HG03460 (cell line): ENCODE data around the gene MRPL41.
"Not testable (repeated sequence)": the region's sequence is repeated elsewhere in the genome, so short reads cannot be mapped to it uniquely, and the experiment has no call there.

Experiments
- ATAC-seq: cut with Tn5 transposase; IDR thresholded peaks from one replicate; pipeline ENCODE4 v1.9.1; 2021; ENCODE audit not compliant: unreplicated experiment

MRPL41 gene

DNA sequence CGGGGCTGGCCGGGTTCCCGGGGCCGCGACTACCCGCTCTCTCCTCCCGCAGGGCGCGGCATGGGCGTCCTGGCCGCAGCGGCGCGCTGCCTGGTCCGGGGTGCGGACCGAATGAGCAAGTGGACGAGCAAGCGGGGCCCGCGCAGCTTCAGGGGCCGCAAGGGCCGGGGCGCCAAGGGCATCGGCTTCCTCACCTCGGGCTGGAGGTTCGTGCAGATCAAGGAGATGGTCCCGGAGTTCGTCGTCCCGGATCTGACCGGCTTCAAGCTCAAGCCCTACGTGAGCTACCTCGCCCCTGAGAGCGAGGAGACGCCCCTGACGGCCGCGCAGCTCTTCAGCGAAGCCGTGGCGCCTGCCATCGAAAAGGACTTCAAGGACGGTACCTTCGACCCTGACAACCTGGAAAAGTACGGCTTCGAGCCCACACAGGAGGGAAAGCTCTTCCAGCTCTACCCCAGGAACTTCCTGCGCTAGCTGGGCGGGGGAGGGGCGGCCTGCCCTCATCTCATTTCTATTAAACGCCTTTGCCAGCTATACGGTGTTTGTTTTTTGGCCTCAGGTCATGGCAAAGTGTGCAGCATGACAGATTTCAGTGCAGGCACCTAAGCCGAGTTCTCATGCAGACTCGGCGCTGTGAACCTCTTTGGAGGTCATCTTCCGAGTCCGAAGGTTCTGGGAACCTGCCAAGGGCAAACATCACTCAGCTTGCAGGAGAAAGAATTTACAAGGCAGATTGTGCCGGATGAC, 516 bp downstream of the MRPL41 start:
- ATAC-seq, result peak; percentile 13

- ATAC-seq, result not testable (repeated sequence)
These were observed 2.0 kb downstream of the MRPL41 start for GRCh38 chr9:137553654-137554053.

DNA sequence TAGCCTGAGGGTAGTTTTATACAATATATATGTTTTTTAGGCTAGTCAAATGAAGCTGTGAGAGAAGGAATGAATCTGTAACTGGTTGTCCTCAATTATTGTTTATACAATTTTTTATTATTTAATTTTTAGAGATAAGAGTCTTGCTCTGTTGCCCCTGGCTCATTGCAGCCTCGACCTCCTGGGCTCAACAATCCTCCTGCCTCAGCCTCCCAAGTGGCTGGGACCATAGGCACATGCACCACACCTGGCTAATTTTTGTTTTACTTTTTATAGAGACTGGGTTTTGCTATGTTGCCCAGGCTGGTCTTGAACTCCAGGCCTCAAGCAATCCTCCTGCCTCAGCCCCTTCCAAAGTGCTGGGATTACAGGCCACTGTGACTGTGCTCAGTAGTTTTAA, 2.7 kb downstream of the MRPL41 start:
- ATAC-seq, result no peak

GRCh38 chr9:137555179-137555578, 3.5 kb downstream of the MRPL41 start:
- no peak for ATAC-seq

DNA sequence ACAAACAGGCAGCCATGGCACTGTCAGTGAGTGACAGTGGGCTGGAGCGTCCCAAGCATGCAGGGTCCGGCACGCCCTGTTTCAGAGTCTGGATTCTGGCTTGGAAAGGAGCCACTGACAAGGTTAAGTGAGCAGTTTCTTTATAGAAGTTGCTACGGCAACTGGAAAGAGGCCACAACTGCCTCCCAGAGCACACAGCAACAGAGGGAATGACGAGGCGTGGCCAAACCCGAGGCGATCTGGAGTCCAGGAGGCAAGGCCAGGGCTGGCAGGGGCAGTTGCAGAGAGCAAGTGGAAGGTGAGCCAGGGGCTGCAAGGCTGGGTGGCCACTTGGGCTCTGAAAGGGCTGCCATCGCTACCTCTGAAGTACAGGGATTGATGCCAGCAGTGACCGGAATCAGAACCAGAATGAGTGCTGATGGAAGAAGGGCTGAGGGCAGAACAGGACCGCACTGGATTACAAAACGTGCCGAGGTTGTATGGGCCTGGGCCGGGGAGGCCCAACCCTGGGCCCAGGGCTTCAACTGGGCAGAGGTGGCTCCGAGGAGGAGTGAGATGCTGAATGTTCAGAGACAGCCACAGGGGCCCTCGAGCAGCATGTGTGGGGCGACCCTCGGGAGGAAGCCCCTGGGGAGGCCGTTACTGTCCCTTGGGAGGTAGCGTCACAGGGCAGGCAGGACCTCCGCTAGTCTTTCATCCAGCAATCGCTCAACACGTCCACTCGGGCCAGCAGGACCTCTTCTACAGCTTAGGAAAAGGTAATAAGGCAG, 4.6 kb downstream of the MRPL41 start:
- ATAC-seq, result no peak

- no peak for ATAC-seq
These were observed 6.4 kb downstream of the MRPL41 start for GRCh38 chr9:137558127-137558526.

DNA sequence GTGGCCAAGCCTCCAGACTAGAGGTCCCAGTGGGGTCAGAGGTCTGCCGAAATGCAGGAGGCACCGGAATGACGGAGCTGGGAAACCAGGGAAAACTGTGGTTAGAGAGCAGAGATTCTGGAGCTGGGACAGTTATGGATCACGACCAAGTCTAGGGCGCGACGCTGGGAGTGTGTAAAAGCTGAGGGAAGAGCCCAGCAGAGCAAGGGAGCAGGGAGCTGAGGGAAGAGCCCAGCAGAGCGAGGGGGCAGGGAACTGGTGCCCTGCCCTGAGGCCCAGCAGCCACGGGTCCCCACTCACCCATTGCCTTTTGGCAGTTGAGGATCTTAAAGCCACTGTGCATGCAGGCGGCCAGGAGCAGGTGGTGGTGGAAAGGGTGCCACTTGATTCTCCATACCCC, 12.5 kb downstream of the MRPL41 start:
- no peak for ATAC-seq

DNA sequence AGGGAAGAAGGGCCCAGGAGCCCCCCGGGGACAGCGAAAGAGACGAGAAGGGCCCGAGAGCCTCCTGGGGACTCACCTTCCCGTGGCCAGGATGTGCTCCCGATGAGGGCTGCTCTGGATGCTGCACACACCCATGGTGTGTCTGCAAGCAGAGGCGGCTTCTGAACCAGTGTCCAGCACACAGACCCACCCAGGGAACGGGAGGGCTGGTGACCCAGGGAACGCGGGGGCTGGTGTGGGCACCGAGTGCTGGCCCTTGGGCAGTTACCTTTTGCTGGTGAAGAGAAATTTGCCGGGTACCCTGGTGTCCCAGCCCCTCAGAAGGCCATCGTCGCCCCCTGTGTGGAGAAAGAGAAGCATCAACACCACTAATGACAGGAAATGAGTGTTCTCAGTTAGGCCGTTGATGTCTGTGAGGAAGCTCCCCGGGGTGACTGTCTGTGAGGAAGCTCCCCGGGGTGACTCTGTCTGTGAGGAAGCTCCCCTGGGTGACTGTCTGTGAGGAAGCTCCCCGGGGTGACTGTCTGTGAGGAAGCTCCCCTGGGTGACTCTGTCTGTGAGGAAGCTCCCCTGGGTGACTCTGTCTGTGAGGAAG, 13.2 kb downstream of the MRPL41 start:
- no peak for ATAC-seq

DNA sequence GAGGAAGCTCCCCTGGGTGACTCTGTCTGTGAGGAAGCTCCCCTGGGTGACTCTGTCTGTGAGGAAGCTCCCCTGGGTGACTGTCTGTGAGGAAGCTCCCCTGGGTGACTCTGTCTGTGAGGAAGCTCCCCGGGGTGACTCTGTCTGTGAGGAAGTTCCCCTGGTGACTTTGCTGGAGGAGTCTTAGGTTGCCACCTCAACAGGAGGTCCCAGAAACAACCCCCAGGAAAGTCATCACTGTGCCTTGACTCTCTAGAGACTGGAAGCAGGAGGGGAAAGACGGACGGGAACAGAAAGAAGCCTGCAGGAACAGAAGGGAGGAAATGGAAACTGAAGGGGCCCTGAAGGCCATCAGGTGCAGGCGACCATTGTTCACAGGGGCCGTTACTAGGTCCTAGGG, 16.8 kb downstream of the MRPL41 start:
- ATAC-seq, result not testable (repeated sequence)

- ATAC-seq, result no peak
These were observed 18.0 kb downstream of the MRPL41 start for GRCh38 chr9:137569609-137570203.

- no peak for ATAC-seq
These were observed 18.9 kb downstream of the MRPL41 start for GRCh38 chr9:137570566-137570965.

DNA sequence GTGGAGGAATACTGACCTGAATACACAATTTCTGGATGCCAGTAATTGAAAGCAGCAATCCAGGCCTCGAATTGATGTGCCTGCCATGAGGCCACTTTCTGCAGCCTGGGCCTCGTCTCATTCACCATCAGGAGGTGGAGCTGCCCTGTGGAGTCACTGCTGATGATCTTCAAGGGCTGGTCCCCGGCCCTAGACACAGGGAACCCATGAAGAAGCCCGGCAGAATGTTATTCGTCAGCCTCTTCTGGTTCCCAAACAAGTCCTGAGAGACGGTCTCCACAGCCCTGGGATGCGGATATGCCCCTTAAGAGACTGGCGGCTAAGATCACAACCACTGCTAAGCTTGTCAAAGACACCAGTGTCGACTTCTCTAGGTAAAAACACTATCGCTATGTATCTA, 22.5 kb downstream of the MRPL41 start:
- no peak for ATAC-seq

GRCh38 chr9:137575364-137575715, 23.7 kb downstream of the MRPL41 start:
- ATAC-seq, result no peak

DNA sequence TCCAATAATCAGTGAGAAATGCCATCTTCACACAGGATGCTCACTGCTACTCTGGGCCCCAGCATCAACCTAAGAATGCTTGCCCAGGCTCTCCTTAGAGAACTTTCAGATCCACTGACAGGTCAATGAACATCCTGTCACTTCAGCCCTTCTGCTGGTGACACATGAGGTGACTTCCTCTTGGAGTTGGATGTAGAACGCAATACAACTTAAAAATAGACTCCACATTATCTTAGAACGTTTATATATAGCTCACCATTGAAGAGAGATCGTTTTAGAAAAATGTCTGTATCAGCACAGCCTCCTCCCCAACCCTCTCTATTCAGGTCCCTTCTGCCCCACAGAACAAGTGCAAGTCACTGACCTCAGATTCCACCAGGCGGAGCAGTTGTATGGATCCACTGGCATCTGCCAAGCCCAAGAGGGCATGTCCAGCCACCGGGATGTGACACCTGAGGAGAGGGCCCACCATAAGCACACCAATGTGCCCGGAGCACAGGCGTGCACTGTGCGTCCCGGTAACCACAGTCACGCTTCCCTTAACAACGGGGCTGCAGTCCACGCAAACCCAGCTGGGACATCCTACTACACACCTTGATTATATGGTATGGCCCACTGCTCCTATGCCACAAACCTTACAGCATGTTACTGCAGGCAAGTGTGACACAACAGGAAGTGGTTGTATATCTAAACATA, 24.2 kb downstream of the MRPL41 start:
- ATAC-seq, result no peak

- ATAC-seq, result peak; percentile 79
These were observed 27.0 kb downstream of the MRPL41 start, which contains the start of gene DPH7 for GRCh38 chr9:137578518-137579258. Gene DPH7 (minus strand): TSS chr9:137578925. CDS start chr9:137578777, 148 bp downstream.

DNA sequence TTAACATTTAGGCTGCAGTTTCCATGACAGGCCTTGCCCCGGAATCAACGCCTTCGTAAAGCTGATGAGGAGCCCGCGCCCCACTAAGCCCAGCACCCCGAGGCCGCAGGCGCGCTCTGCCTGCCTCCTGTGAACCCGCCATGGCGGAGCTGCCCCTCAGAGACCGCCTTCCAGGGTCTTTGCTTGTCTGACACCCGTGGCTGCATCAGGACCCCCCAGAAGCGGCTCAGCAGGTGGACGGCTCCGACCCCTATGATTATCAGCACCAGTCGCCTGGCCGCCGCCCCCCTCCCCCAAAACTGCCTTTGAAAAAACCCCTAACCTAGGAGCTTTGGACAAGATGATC, 27.6 kb downstream of the MRPL41 start:
- no peak for ATAC-seq

- no peak for ATAC-seq
These were observed 28.7 kb downstream of the MRPL41 start for GRCh38 chr9:137580209-137580953.

- no peak for ATAC-seq
These were observed 29.3 kb downstream of the MRPL41 start for GRCh38 chr9:137580954-137581322.

GRCh38 chr9:137581361-137582285, 29.9 kb downstream of the MRPL41 start:
- ATAC-seq, result no peak
